CD14-positive monocyte (primary cell): Measurements from ENCODE around the gene SIDT1. TPM values are rescaled to one million over a fixed set of nuclear protein-coding genes. Genes with fewer than 3 reads are reported as not detected.

ENCODE experiments used
- DNase-seq, 3 donors: peaks; one replicate each; pipeline ENCODE4 v3.0.0-alpha.2; 2011 to 2022
- H2AFZ ChIP-seq: 2 replicates; pipeline ENCODE4 v1.6.0; 2012; ENCODE audit warnings: mild to moderate bottlenecking, low read depth, low read length, inconsistent platforms; ENCODE audit not compliant: insufficient read depth, poor library complexity, severe bottlenecking
- H3K27ac ChIP-seq, 2 donors: 1 replicate in 1 of 2; 2 replicates in 1 of 2; pipeline ENCODE4 v1.5.1; 2012 to 2013; ENCODE audit warnings: low read length in 2 of 2, control low read depth in 1 of 2, inconsistent platforms in 1 of 2, low read depth in 1 of 2, mild to moderate bottlenecking in 1 of 2
- H3K27me3 ChIP-seq, 2 donors: one replicate each; pipeline versions ENCODE4 v1.6.0 to v1.6.1; 2011 to 2013; ENCODE audit warnings: low read length in 2 of 2; ENCODE audit not compliant: control insufficient read depth in 2 of 2, insufficient read depth in 2 of 2
- H3K36me3 ChIP-seq, 2 donors: replicated peaks in 1 of 2; 1 replicate in 1 of 2; 2 replicates in 1 of 2; pipeline versions ENCODE4 v1.5.1 to v1.6.1; 2012 to 2013; ENCODE audit warnings: low read length in 2 of 2, control low read depth in 1 of 2, inconsistent platforms in 1 of 2, mild to moderate bottlenecking in 1 of 2; ENCODE audit not compliant: insufficient read depth in 2 of 2, control insufficient read depth in 1 of 2
- H3K4me1 ChIP-seq, 2 donors: 1 replicate in 1 of 2; 2 replicates in 1 of 2; pipeline versions ENCODE4 v1.5.1 to v1.6.1; 2012 to 2013; ENCODE audit warnings: low read length in 2 of 2, control low read depth in 1 of 2, inconsistent platforms in 1 of 2, mild to moderate bottlenecking in 1 of 2, moderate library complexity in 1 of 2; ENCODE audit not compliant: insufficient read depth in 2 of 2, control insufficient read depth in 1 of 2
- H3K4me2 ChIP-seq: replicated peaks from 2 replicates; pipeline ENCODE3; 2012; ENCODE audit warnings: low read length, moderate library complexity, mild to moderate bottlenecking; ENCODE audit not compliant: poor library complexity, severe bottlenecking; ENCODE audit errors: extremely low read depth
- H3K4me3 ChIP-seq, 3 experiments: fragments of 200-600 bp in 1 of 3; sonication (generic) in 1 of 3; replicated peaks in 1 of 3; 1 replicate in 2 of 3; 2 replicates in 1 of 3; pipeline ENCODE4 v1.5.1; 2011 to 2013; ENCODE audit warnings: low read length in 3 of 3, mild to moderate bottlenecking in 3 of 3, control low read depth in 2 of 3, low read depth in 2 of 3, inconsistent platforms in 1 of 3, moderate library complexity in 1 of 3
- H3K79me2 ChIP-seq: 2 replicates; pipeline ENCODE4 v1.6.0; 2012; ENCODE audit warnings: mild to moderate bottlenecking, control low read depth, inconsistent platforms, low read length, moderate library complexity; ENCODE audit not compliant: insufficient read depth
- H3K9ac ChIP-seq: 2 replicates; pipeline ENCODE4 v1.6.0; 2017; ENCODE audit warnings: low read length, mild to moderate bottlenecking; ENCODE audit not compliant: insufficient read depth, poor library complexity, severe bottlenecking
- H3K9me3 ChIP-seq, 2 donors: replicated peaks in 1 of 2; 1 replicate in 1 of 2; 2 replicates in 1 of 2; pipeline versions ENCODE4 v1.5.1 to v1.6.1; 2012 to 2013; ENCODE audit warnings: low read length in 2 of 2, control low read depth in 1 of 2; ENCODE audit not compliant: control insufficient read depth in 1 of 2, insufficient read depth in 1 of 2
- H4K20me1 ChIP-seq: 2 replicates; pipeline ENCODE4 v1.6.0; 2012; ENCODE audit warnings: mild to moderate bottlenecking, low read length, control low read depth, moderate library complexity; ENCODE audit not compliant: insufficient read depth
- H3K27ac Mint-ChIP-seq, 7 donors: one replicate each; pipeline ENCODE4 v1.8.0; 2020; ENCODE audit warnings: mild to moderate bottlenecking in 7 of 7, mixed read lengths in 7 of 7, moderate library complexity in 6 of 7, inconsistent platforms in 2 of 7
- H3K27me3 Mint-ChIP-seq, 3 donors: one replicate each; pipeline ENCODE4 v1.8.0; 2021 to 2022; ENCODE audit warnings: low read depth in 3 of 3, mild to moderate bottlenecking in 3 of 3, mixed read lengths in 3 of 3, moderate library complexity in 3 of 3, inconsistent platforms in 1 of 3
- H3K36me3 Mint-ChIP-seq, 2 donors: one replicate each; pipeline ENCODE4 v1.8.0; 2020; ENCODE audit warnings: mixed read lengths in 2 of 2, inconsistent platforms in 1 of 2, mild to moderate bottlenecking in 1 of 2
- H3K4me1 Mint-ChIP-seq: one replicate; pipeline ENCODE4 v1.8.0; 2020; ENCODE audit warnings: mild to moderate bottlenecking, mixed read lengths
- H3K4me3 Mint-ChIP-seq, 2 donors: one replicate each; pipeline ENCODE4 v1.8.0; 2020; ENCODE audit warnings: mild to moderate bottlenecking in 2 of 2, mixed read lengths in 2 of 2, moderate library complexity in 1 of 2
- H3K9me3 Mint-ChIP-seq, 7 donors: one replicate each; pipeline ENCODE4 v1.8.0; 2020 to 2022; ENCODE audit warnings: mixed read lengths in 7 of 7, mild to moderate bottlenecking in 6 of 7, moderate library complexity in 6 of 7, inconsistent platforms in 2 of 7
- WGBS: methylation state at CpG from one replicate; pipeline ENCODE4 v1.1.5; 2013; ENCODE audit warnings: missing lambda C conversion rate; ENCODE audit not compliant: insufficient coverage; 5-methylcytosine and 5-hydroxymethylcytosine counted together
- intact Hi-C, 2 donors: fragments of 100-400 bp; cut with micrococcal nuclease; formaldehyde crosslinking; loops; one replicate each; pipeline versions ENCODE4 v1.15.0 to v1.15.1; 2023
- polyA plus RNA-seq, 3 donors: library from polyadenylated mRNA; depleted of rRNA in 1 of 3; unstranded in 2 of 3; stranded (reverse) in 1 of 3; fragments of 300-500 nt in 2 of 3; fragments of >200 nt in 1 of 3; fragmentation: Illumina TruSeq in 2 of 3; gene quantifications; 1 replicate in 2 of 3; 2 replicates in 1 of 3; pipeline ENCODE4 v1.2.3, GENCODE V29; 2012 to 2021
- TF ChIP-seq, protein P1 (sequence below): fragments of 200-600 bp; IDR thresholded peaks from one replicate; pipeline ENCODE4 v1.8.0; 2022; ENCODE audit warnings: antibody characterized with exemption, mild to moderate bottlenecking

Gene SIDT1
- polyA plus RNA-seq, 3 donors, result 3.2 to 7.1 (median 4.0) TPM

GRCh38 chr3:113637756-113638155, 105.4 kb downstream of the SIDT1 start:
- intact Hi-C loops, result no loop called here
- no peaks in the 10 kb centered on the region for H3K79me2 ChIP-seq

GRCh38 chr3:113638910-113639309, 106.6 kb downstream of the SIDT1 start:
- no peak overlapping the region for H2AFZ ChIP-seq
- H3K4me1 ChIP-seq, result no peaks in the 10 kb centered on the region
- H3K4me1 Mint-ChIP-seq, result no peaks in the 10 kb centered on the region
- H3K79me2 ChIP-seq, result no peaks in the 10 kb centered on the region
- no peaks in the 10 kb centered on the region for H4K20me1 ChIP-seq
- H3K9me3 ChIP-seq, result peaks cover 0 to 3% of the 10 kb centered on the region in 2 donors
- no peak overlapping the region for H3K27ac ChIP-seq
- H3K4me2 ChIP-seq, result no peak overlapping the region
- no peak overlapping the region for H3K27ac Mint-ChIP-seq
- WGBS, result no CpG with 5 or more reads among the region's 3 CpGs
- TF ChIP-seq, protein P1, sequence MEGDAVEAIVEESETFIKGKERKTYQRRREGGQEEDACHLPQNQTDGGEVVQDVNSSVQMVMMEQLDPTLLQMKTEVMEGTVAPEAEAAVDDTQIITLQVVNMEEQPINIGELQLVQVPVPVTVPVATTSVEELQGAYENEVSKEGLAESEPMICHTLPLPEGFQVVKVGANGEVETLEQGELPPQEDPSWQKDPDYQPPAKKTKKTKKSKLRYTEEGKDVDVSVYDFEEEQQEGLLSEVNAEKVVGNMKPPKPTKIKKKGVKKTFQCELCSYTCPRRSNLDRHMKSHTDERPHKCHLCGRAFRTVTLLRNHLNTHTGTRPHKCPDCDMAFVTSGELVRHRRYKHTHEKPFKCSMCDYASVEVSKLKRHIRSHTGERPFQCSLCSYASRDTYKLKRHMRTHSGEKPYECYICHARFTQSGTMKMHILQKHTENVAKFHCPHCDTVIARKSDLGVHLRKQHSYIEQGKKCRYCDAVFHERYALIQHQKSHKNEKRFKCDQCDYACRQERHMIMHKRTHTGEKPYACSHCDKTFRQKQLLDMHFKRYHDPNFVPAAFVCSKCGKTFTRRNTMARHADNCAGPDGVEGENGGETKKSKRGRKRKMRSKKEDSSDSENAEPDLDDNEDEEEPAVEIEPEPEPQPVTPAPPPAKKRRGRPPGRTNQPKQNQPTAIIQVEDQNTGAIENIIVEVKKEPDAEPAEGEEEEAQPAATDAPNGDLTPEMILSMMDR, result no peak
- H3K27me3 Mint-ChIP-seq, result no peaks in the 10 kb centered on the region
- intact Hi-C loops, result no loop called here
- H3K27me3 ChIP-seq, result no peaks in the 10 kb centered on the region
- no peaks in the 10 kb centered on the region for H3K36me3 ChIP-seq
- H3K4me3 ChIP-seq, result no peak overlapping the region
- no peak overlapping the region for H3K9ac ChIP-seq
- no peak overlapping the region for H3K4me3 Mint-ChIP-seq
- no peak for DNase-seq
- no peaks in the 10 kb centered on the region for H3K36me3 Mint-ChIP-seq
- H3K9me3 Mint-ChIP-seq, result peaks cover 4 to 13% (median 7%) of the 10 kb centered on the region in 7 donors

More at GRCh38 chr3:113637756-113638155, 105.4 kb downstream of the SIDT1 start:
- Mint-ChIP-seq H3K27me3 (peaks cover 0 to 2% (median 0%) of the 10 kb centered on the region in 3 donors), H3K27ac (no peak overlapping the region), H3K36me3 (no peaks in the 10 kb centered on the region), H3K4me1 (no peaks in the 10 kb centered on the region), H3K9me3 (peaks cover 0 to 8% (median 0%) of the 10 kb centered on the region in 7 donors), H3K4me3 (no peak overlapping the region)
- 96% methylated on average over 10 of the region's 14 CpGs for WGBS
- Histone ChIP-seq H3K9me3 (no peaks in the 10 kb centered on the region), H3K36me3 (no peaks in the 10 kb centered on the region), H4K20me1 (no peaks in the 10 kb centered on the region), H3K4me3 (no peak overlapping the region), H3K4me2 (no peak overlapping the region), H3K27ac (no peak overlapping the region), H3K27me3 (no peaks in the 10 kb centered on the region), H3K9ac (no peak overlapping the region), H2AFZ (no peak overlapping the region), H3K4me1 (no peaks in the 10 kb centered on the region)
- TF ChIP-seq, protein P1, result no peak
- DNase-seq, result no peak
